HepG2 (cell line): ENCODE measurements around the gene CAVIN1. TPM values are rescaled to one million over a fixed set of nuclear protein-coding genes. Genes with fewer than 3 reads are reported as not detected.

Source experiments
- EHMT2 ChIP-seq: fragments of 200-600 bp; sonication (generic); IDR thresholded peaks from 2 replicates; pipeline ENCODE4 v1.7.0; 2017; ENCODE audit warnings: antibody characterized with exemption, low read depth, low read length, borderline replicate concordance
- FUBP1 ChIP-seq: sonication (generic); formaldehyde crosslinking; IDR thresholded peaks from 2 replicates; pipeline ENCODE4 v1.5.1; 2020; ENCODE audit warnings: missing genetic modification reagents, mild to moderate bottlenecking, borderline replicate concordance
- LCORL ChIP-seq, 2 experiments: fragments of 450-650 bp in 1 of 2; sonication (generic) in 1 of 2; formaldehyde crosslinking in 1 of 2; IDR thresholded peaks; 2 replicates each; pipeline versions ENCODE4 v1.5.0 to v1.6.1; 2017 to 2020; ENCODE audit warnings: antibody characterized with exemption in 1 of 2, missing genetic modification reagents in 1 of 2
- PATZ1 ChIP-seq: sonication (generic); formaldehyde crosslinking; IDR thresholded peaks from 2 replicates; pipeline ENCODE4 v1.4.0; 2020; ENCODE audit warnings: missing genetic modification reagents
- POLR2AphosphoS5 ChIP-seq: IDR thresholded peaks from 2 replicates; pipeline ENCODE4 v1.6.1; 2012; ENCODE audit warnings: low read depth, low read length
- POLR2G ChIP-seq: fragments of 200-400 bp; formaldehyde crosslinking; IDR thresholded peaks from 2 replicates; pipeline ENCODE4 v1.6.1; 2018; ENCODE audit warnings: mild to moderate bottlenecking, low read depth, low read length, moderate library complexity
- SNAPC2 ChIP-seq: sonication (generic); formaldehyde crosslinking; IDR thresholded peaks from 2 replicates; pipeline ENCODE4 v1.8.1; 2022; ENCODE audit warnings: mild to moderate bottlenecking, missing genetic modification reagents
- STAT5B ChIP-seq: sonication (generic); formaldehyde crosslinking; IDR thresholded peaks from 2 replicates; pipeline ENCODE4 v1.4.0; 2020; ENCODE audit warnings: missing genetic modification reagents
- ZMYM4 ChIP-seq: sonication (generic); formaldehyde crosslinking; IDR thresholded peaks from 2 replicates; pipeline ENCODE4 v1.8.1; 2023; ENCODE audit warnings: mild to moderate bottlenecking, missing genetic modification reagents
- ZNF274 ChIP-seq: sonication (generic); formaldehyde crosslinking; IDR thresholded peaks from 2 replicates; pipeline ENCODE4 v1.5.1; 2020; ENCODE audit warnings: mild to moderate bottlenecking, missing genetic modification reagents
- ZNF770 ChIP-seq: sonication (generic); formaldehyde crosslinking; IDR thresholded peaks from 2 replicates; pipeline ENCODE4 v1.5.0; 2020; ENCODE audit warnings: mild to moderate bottlenecking, missing genetic modification reagents
- ZNF878 ChIP-seq: sonication (generic); formaldehyde crosslinking; IDR thresholded peaks from 2 replicates; pipeline ENCODE4 v1.8.1; 2023; ENCODE audit warnings: mild to moderate bottlenecking, missing genetic modification reagents, moderate library complexity
- ZSCAN12 ChIP-seq: sonication (generic); formaldehyde crosslinking; IDR thresholded peaks from 2 replicates; pipeline ENCODE4 v1.9.0; 2021; ENCODE audit warnings: mild to moderate bottlenecking, missing genetic modification reagents
- polyA plus RNA-seq, 8 experiments: library from polyadenylated mRNA; depleted of rRNA in 3 of 8; stranded (reverse) in 7 of 8; unstranded in 1 of 8; fragments of >200 nt; fragmentation: Illumina TruSeq in 4 of 8; extraction: Trizol in 4 of 8; gene quantifications; 2 replicates each; pipeline versions ENCODE4 v1.2.1 to v1.2.3, GENCODE V29; 2011 to 2016; ENCODE audit warnings: low read depth in 4 of 8, missing spikeins in 1 of 8, mixed read lengths in 1 of 8; ENCODE audit not compliant: insufficient read depth in 1 of 8
- total RNA-seq, 5 experiments: library from RNA; depleted of rRNA; stranded (reverse); fragments of >200 nt; fragmentation: Illumina TruSeq; extraction: Trizol; gene quantifications; 2 replicates each; pipeline ENCODE4 v1.2.3, GENCODE V29; 2016; ENCODE audit warnings: low read depth in 1 of 5
- TF ChIP-seq, protein P1 (sequence below): sonication (generic); formaldehyde crosslinking; IDR thresholded peaks from 2 replicates; pipeline ENCODE4 v1.8.0; 2022; ENCODE audit warnings: mild to moderate bottlenecking, missing genetic modification reagents, borderline replicate concordance
- TF ChIP-seq, protein P2 (sequence below): sonication (generic); formaldehyde crosslinking; IDR thresholded peaks from 2 replicates; pipeline ENCODE4 v1.5.1; 2020; ENCODE audit warnings: mild to moderate bottlenecking, moderate library complexity, missing genetic modification reagents
- TF ChIP-seq, protein P3 (sequence below): sonication (generic); formaldehyde crosslinking; IDR thresholded peaks from 2 replicates; pipeline ENCODE4 v1.5.1; 2020; ENCODE audit warnings: mild to moderate bottlenecking, missing genetic modification reagents, moderate library complexity

Gene CAVIN1
- total and polyA plus RNA-seq, 2 of the 13 experiments (the other 11 are each of a cell fraction or from before 2014, with no cell fraction given): 15.9 to 25.5 TPM

DNA sequence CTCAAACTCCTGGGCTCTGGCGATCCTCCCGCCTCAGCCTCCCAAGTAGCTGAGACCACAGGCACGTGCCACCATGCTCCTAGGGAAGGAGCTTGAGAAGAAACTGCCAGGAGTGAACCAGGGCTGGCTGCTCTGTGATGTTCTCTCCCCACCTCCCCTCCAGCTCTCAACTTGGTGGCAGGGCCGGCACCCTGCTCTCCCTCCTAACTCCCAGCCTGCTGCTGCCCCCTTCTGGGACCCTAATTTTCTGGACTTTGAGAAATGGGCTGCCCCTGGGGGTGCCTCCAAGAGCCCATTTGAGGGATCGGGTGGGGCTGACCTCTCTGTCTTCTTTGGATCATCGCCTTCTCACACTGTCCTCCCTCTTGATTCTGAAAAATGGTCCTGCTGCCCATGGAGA lies 19.9 kb downstream of the CAVIN1 start (continued):
- TF ChIP-seq ZNF770 (CRISPR knock-in tag) (peak; percentile 23; the same call in 1 of the 2 replicates), STAT5B (CRISPR knock-in tag) (no peak), ZSCAN12 (CRISPR knock-in tag) (no peak), ZNF274 (CRISPR knock-in tag) (no peak), POLR2AphosphoS5 (no peak), LCORL (IDR thresholded peaks at IDR 0.05) (no peak), LCORL (CRISPR knock-in tag; IDR thresholded peaks at IDR 0.05) (no peak), ZNF878 (CRISPR knock-in tag) (no peak), PATZ1 (CRISPR knock-in tag) (0 out of 2 replicates have a peak, but pooled peaks have one; percentile 18), ZMYM4 (no peak), EHMT2 (no peak), SNAPC2 (CRISPR knock-in tag) (no peak), POLR2G (no peak), FUBP1 (no peak)
- TF ChIP-seq, protein P1, sequence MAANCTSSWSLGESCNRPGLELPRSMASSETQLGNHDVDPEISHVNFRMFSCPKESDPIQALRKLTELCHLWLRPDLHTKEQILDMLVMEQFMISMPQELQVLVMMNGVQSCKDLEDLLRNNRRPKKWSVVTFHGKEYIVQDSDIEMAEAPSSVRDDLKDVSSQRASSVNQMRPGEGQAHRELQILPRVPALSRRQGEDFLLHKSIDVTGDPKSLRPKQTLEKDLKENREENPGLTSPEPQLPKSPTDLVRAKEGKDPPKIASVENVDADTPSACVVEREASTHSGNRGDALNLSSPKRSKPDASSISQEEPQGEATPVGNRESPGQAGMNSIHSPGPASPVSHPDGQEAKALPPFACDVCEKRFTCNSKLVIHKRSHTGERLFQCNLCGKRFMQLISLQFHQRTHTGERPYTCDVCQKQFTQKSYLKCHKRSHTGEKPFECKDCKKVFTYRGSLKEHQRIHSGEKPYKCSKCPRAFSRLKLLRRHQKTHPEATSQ: no peak
- TF ChIP-seq, protein P2, sequence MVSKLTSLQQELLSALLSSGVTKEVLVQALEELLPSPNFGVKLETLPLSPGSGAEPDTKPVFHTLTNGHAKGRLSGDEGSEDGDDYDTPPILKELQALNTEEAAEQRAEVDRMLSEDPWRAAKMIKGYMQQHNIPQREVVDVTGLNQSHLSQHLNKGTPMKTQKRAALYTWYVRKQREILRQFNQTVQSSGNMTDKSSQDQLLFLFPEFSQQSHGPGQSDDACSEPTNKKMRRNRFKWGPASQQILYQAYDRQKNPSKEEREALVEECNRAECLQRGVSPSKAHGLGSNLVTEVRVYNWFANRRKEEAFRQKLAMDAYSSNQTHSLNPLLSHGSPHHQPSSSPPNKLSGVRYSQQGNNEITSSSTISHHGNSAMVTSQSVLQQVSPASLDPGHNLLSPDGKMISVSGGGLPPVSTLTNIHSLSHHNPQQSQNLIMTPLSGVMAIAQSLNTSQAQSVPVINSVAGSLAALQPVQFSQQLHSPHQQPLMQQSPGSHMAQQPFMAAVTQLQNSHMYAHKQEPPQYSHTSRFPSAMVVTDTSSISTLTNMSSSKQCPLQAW: 0 out of 2 replicates have a peak, but pooled peaks have one; percentile 26
- TF ChIP-seq, protein P3, sequence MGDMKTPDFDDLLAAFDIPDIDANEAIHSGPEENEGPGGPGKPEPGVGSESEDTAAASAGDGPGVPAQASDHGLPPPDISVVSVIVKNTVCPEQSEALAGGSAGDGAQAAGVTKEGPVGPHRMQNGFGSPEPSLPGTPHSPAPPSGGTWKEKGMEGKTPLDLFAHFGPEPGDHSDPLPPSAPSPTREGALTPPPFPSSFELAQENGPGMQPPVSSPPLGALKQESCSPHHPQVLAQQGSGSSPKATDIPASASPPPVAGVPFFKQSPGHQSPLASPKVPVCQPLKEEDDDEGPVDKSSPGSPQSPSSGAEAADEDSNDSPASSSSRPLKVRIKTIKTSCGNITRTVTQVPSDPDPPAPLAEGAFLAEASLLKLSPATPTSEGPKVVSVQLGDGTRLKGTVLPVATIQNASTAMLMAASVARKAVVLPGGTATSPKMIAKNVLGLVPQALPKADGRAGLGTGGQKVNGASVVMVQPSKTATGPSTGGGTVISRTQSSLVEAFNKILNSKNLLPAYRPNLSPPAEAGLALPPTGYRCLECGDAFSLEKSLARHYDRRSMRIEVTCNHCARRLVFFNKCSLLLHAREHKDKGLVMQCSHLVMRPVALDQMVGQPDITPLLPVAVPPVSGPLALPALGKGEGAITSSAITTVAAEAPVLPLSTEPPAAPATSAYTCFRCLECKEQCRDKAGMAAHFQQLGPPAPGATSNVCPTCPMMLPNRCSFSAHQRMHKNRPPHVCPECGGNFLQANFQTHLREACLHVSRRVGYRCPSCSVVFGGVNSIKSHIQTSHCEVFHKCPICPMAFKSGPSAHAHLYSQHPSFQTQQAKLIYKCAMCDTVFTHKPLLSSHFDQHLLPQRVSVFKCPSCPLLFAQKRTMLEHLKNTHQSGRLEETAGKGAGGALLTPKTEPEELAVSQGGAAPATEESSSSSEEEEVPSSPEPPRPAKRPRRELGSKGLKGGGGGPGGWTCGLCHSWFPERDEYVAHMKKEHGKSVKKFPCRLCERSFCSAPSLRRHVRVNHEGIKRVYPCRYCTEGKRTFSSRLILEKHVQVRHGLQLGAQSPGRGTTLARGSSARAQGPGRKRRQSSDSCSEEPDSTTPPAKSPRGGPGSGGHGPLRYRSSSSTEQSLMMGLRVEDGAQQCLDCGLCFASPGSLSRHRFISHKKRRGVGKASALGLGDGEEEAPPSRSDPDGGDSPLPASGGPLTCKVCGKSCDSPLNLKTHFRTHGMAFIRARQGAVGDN (CRISPR knock-in tag): peak; percentile 26; the same call in 1 of the 2 replicates
